ENCODE measurements around the gene SORCS3.

DNA sequence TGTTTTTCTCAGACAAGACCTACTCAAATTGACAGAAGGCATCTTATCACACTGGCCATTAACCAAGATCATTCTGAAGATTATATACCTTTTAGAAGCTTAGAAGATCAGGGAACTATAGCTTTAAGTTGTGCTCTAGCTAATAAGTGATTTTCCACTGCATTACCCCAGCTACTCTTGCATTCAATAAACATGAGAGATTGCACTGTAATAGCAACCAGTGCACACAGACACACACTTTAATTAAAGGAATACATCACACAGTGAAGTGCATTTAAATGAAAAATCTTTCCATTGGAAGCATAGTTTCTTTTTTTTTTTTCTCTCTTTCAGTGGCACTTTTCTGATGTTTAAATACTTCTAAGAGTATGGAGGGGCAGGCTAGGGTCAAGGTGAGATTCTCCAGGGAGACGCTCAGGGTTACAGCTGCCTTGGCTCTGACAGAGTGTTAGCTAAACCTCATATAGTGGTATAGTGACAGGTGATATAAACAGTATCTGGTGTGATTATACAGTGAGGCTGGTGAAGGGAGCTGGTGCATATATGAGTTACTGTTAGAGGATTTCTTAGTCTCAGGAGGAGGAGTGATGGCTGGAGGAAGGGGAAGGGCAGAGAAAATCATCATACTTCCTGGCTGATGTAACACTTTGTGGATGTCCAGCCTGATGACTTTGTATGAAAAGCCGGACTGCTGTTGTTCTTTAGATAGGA, 369.5 kb downstream of the SORCS3 start:
- TF ChIP-seq, protein P1, sequence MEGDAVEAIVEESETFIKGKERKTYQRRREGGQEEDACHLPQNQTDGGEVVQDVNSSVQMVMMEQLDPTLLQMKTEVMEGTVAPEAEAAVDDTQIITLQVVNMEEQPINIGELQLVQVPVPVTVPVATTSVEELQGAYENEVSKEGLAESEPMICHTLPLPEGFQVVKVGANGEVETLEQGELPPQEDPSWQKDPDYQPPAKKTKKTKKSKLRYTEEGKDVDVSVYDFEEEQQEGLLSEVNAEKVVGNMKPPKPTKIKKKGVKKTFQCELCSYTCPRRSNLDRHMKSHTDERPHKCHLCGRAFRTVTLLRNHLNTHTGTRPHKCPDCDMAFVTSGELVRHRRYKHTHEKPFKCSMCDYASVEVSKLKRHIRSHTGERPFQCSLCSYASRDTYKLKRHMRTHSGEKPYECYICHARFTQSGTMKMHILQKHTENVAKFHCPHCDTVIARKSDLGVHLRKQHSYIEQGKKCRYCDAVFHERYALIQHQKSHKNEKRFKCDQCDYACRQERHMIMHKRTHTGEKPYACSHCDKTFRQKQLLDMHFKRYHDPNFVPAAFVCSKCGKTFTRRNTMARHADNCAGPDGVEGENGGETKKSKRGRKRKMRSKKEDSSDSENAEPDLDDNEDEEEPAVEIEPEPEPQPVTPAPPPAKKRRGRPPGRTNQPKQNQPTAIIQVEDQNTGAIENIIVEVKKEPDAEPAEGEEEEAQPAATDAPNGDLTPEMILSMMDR (IDR thresholded peaks at IDR 0.05; ENCODE audit: low read depth, low read length, poor library complexity, severe bottlenecking): no peak
- no peak for TF ChIP-seq EZH2phosphoT487 (IDR thresholded peaks at IDR 0.05; ENCODE audit: borderline replicate concordance, low read length)
